Keratinocyte (primary cell): Measurements from ENCODE around the gene LILRB1. TPM values are rescaled to one million over a fixed set of nuclear protein-coding genes. Genes with fewer than 3 reads are reported as not detected.

Experiments used
- DNase-seq: peaks from one replicate; pipeline ENCODE4 v3.0.0-alpha.2; 2011; ENCODE audit warnings: low read depth, missing footprints, low spot score
- FAIRE-seq: peaks from 2 replicates; lab custom pipeline; 2011; peaks lifted over from hg19 to GRCh38; lab: Jason Lieb, UNC
- H2AFZ ChIP-seq: 2 replicates; pipeline ENCODE4 v1.6.0; 2012; ENCODE audit warnings: low read length, control low read depth, inconsistent platforms; ENCODE audit not compliant: control insufficient read depth
- H3K27ac ChIP-seq: 2 replicates; pipeline ENCODE4 v1.5.1; 2011; ENCODE audit warnings: low read length; ENCODE audit not compliant: control insufficient read depth, insufficient read depth
- H3K27me3 ChIP-seq: 3 replicates; pipeline ENCODE4 v1.6.0; 2011; ENCODE audit warnings: low read length; ENCODE audit not compliant: control insufficient read depth, insufficient read depth; ENCODE audit errors: extremely low read depth
- H3K36me3 ChIP-seq, 2 experiments: 2 replicates in 1 of 2; 3 replicates in 1 of 2; pipeline ENCODE4 v1.5.1; 2011; ENCODE audit warnings: low read length in 2 of 2, mild to moderate bottlenecking in 1 of 2; ENCODE audit not compliant: control insufficient read depth in 2 of 2, insufficient read depth in 2 of 2; ENCODE audit errors: extremely low read depth in 1 of 2
- H3K4me1 ChIP-seq: 3 replicates; pipeline ENCODE4 v1.5.1; 2011; ENCODE audit warnings: low read length; ENCODE audit not compliant: control insufficient read depth, insufficient read depth; ENCODE audit errors: extremely low read depth
- H3K4me2 ChIP-seq: 3 replicates; pipeline ENCODE4 v1.6.0; 2011; ENCODE audit warnings: low read depth, low read length; ENCODE audit not compliant: control insufficient read depth, insufficient read depth; ENCODE audit errors: extremely low read depth
- H3K4me3 ChIP-seq, 3 experiments: fragments of 200-600 bp in 1 of 3; sonication (generic) in 1 of 3; 2 replicates in 2 of 3; 3 replicates in 1 of 3; pipeline ENCODE4 v1.5.1; 2011 to 2016; ENCODE audit warnings: low read length in 3 of 3, mild to moderate bottlenecking in 3 of 3, control low read depth in 2 of 3, inconsistent platforms in 1 of 3, low read depth in 1 of 3, mixed read lengths in 1 of 3, mixed run types in 1 of 3, moderate library complexity in 1 of 3; ENCODE audit not compliant: control insufficient read depth in 2 of 3, insufficient read depth in 2 of 3; ENCODE audit errors: extremely low read depth in 1 of 3
- H3K79me2 ChIP-seq: 2 replicates; pipeline ENCODE4 v1.6.0; 2012; ENCODE audit warnings: low read length; ENCODE audit not compliant: control insufficient read depth, insufficient read depth
- H3K9ac ChIP-seq: 3 replicates; pipeline ENCODE4 v1.6.0; 2011; ENCODE audit warnings: low read length; ENCODE audit not compliant: control insufficient read depth, insufficient read depth; ENCODE audit errors: extremely low read depth
- H3K9me1 ChIP-seq: 3 replicates; pipeline ENCODE4 v1.6.0; 2011; ENCODE audit warnings: low read length; ENCODE audit not compliant: control insufficient read depth, insufficient read depth; ENCODE audit errors: extremely low read depth
- H3K9me3 ChIP-seq: 2 replicates; pipeline ENCODE4 v1.5.1; 2012; ENCODE audit warnings: low read depth, low read length; ENCODE audit not compliant: control insufficient read depth
- H4K20me1 ChIP-seq: 3 replicates; pipeline ENCODE4 v1.6.0; 2011; ENCODE audit warnings: low read length; ENCODE audit not compliant: control insufficient read depth, insufficient read depth; ENCODE audit errors: extremely low read depth
- EZH2 ChIP-seq: IDR thresholded peaks from one replicate; pipeline ENCODE4 v1.6.1; 2012; ENCODE audit warnings: inconsistent platforms, mild to moderate bottlenecking, low read length, moderate library complexity
- dilution Hi-C: fragments of 300-500 bp; cut with MboI; formaldehyde crosslinking; loops from one replicate; pipeline ENCODE4 v1.7.0; 2020; ENCODE audit warnings: low sequenced_read_pairs; ENCODE audit not compliant: extremely low pct_ligation_motif_present
- polyA plus RNA-seq, 5 experiments: library from polyadenylated mRNA; depleted of rRNA in 3 of 5; stranded (reverse) in 3 of 5; stranded (forward) in 1 of 5; unstranded in 1 of 5; fragments of >200 nt; gene quantifications; 1 replicate in 1 of 5; 2 replicates in 3 of 5; 3 replicates in 1 of 5; pipeline versions ENCODE4 v1.2.1 to v1.2.3, GENCODE V29; 2011 to 2012; ENCODE audit warnings: missing spikeins in 2 of 5, low read depth in 1 of 5, low replicate concordance in 1 of 5
- TF ChIP-seq, protein P1 (sequence below), 3 experiments: IDR thresholded peaks in 1 of 3; conservative IDR thresholded peaks in 1 of 3; optimal IDR thresholded peaks in 1 of 3; 2 replicates in 2 of 3; 3 replicates in 1 of 3; pipeline versions ENCODE3 to v1.5.1; 2011; ENCODE audit warnings: low read length in 3 of 3, mild to moderate bottlenecking in 3 of 3, moderate library complexity in 2 of 3, control low read depth in 1 of 3, inconsistent platforms in 1 of 3; ENCODE audit not compliant: insufficient read depth in 2 of 3; ENCODE audit errors: extremely low read depth in 1 of 3

The LILRB1 gene
- polyA plus RNA-seq, 1 donor (not counting 4 experiments of a cell fraction or from before 2014, with no cell fraction given) = not detected

DNA sequence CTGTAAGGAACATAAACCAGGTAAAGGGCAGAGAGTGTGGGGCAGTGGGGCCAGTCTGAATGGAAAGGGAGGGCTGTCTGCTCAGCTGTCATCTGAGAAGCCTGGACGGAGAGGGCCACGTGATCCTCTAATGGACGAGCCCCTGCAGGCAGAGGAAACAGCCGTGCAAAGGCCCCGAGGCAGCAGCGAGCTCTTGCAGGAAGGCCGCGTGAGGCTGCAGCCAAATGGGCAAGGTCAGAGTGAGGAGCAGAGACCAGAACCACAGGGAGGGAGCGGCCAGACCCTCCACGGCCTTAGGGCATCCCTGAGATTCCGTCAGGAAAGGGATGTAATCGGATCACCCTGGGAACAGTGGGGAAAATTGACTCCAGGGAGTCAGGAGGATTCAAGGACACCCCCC, 36.9 kb downstream of the LILRB1 start:
- Histone ChIP-seq H3K79me2 (no peaks in the 10 kb centered on the region), H3K27ac (no peak overlapping the region), H3K4me1 (no peaks in the 10 kb centered on the region), H3K9ac (no peak overlapping the region), H3K36me3 (no peaks in the 10 kb centered on the region), H3K9me1 (no peaks in the 10 kb centered on the region), H3K4me3 (no peak overlapping the region), H3K27me3 (no peaks in the 10 kb centered on the region), H3K4me2 (no peak overlapping the region), H2AFZ (no peak overlapping the region), H4K20me1 (no peaks in the 10 kb centered on the region), H3K9me3 (peaks cover 7% of the 10 kb centered on the region)
- dilution Hi-C loops = no loop called here
- FAIRE-seq (no peak), DNase-seq (no peak)
- no peak for TF ChIP-seq EZH2
- TF ChIP-seq, protein P1, sequence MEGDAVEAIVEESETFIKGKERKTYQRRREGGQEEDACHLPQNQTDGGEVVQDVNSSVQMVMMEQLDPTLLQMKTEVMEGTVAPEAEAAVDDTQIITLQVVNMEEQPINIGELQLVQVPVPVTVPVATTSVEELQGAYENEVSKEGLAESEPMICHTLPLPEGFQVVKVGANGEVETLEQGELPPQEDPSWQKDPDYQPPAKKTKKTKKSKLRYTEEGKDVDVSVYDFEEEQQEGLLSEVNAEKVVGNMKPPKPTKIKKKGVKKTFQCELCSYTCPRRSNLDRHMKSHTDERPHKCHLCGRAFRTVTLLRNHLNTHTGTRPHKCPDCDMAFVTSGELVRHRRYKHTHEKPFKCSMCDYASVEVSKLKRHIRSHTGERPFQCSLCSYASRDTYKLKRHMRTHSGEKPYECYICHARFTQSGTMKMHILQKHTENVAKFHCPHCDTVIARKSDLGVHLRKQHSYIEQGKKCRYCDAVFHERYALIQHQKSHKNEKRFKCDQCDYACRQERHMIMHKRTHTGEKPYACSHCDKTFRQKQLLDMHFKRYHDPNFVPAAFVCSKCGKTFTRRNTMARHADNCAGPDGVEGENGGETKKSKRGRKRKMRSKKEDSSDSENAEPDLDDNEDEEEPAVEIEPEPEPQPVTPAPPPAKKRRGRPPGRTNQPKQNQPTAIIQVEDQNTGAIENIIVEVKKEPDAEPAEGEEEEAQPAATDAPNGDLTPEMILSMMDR (optimal IDR thresholded peaks at IDR 0.05 in 1 of 3, IDR thresholded peaks at IDR 0.05 in 1 of 3, conservative IDR thresholded peaks at IDR 0.05 in 1 of 3; ENCODE audit: extremely low read depth in 1 of 3, insufficient read depth in 2 of 3, low read length in 3 of 3) = no peak

DNA sequence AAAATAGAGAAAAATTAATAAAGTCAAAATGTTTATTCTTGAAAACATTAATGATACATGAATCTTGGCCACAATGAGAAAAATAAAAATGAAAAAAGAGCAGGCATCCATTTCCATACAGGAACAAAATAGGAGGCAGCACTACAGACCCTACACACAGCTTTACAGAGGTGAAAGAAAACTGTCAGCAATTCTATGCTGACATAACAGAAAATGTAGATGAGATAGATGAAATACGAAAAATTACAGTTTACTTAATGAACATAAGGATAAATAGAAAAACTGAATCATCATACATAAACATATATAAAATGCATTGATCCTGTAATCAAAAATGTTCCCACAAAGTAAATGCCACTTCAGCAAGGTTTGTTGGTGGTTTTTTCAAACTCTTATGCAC, 38.1 kb downstream of the LILRB1 start:
- Histone ChIP-seq H4K20me1 (no peaks in the 10 kb centered on the region), H3K9ac (no peak overlapping the region), H3K4me3 (no peak overlapping the region), H3K9me1 (no peaks in the 10 kb centered on the region), H3K4me1 (no peaks in the 10 kb centered on the region), H3K79me2 (no peaks in the 10 kb centered on the region), H3K9me3 (peaks cover 7% of the 10 kb centered on the region), H3K4me2 (no peak overlapping the region), H3K36me3 (no peaks in the 10 kb centered on the region), H2AFZ (no peak overlapping the region), H3K27ac (no peak overlapping the region), H3K27me3 (no peaks in the 10 kb centered on the region)
- dilution Hi-C loops = no loop called here
- DNase-seq (no peak), FAIRE-seq (no peak)
- TF ChIP-seq EZH2 = no peak
- TF ChIP-seq, protein P1 (optimal IDR thresholded peaks at IDR 0.05 in 1 of 3, IDR thresholded peaks at IDR 0.05 in 1 of 3, conservative IDR thresholded peaks at IDR 0.05 in 1 of 3; ENCODE audit: extremely low read depth in 1 of 3, insufficient read depth in 2 of 3, low read length in 3 of 3) = no peak
